ENCODE data around the gene PPHLN1. TPM values are rescaled to one million over a fixed set of nuclear protein-coding genes. Genes with fewer than 3 reads are reported as not detected.
"Not testable (repeated sequence)": the region's sequence is repeated elsewhere in the genome, so short reads cannot be mapped to it uniquely, and the experiment has no call there.

Gene PPHLN1
- total RNA-seq, 1 experiment from 2014 or later, result 66.2 TPM

DNA sequence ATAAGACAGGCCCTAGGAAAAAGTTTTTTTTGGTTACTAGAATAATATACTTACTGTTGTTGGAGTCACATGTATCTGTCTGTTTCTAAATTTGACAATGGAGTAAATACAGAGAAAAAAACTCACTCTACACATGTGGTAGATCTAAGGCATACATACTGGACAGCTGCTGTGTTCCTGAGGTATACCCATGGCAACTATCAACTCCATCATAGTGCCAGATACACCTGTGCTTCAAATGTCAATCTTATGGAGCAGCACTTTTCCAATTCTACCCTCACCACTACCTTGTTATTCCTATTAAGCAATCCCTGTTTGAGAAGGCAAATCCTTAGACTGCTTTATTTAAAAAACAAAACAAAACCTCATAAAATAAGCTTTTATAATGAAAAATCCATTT, 3.4 kb upstream of the PPHLN1 start:
- no peak for DNase-seq (ENCODE audit: low read depth)

- DNase-seq (ENCODE audit: low read depth), result no peak
Observed at GRCh38 chr12:42323856-42324255, 2.1 kb upstream of the PPHLN1 start.

- no peak for DNase-seq (ENCODE audit: low read depth)
Observed at GRCh38 chr12:42325326-42325652, 678 bp upstream of the PPHLN1 start.

GRCh38 chr12:42326541-42327226, 717 bp downstream of the PPHLN1 start:
- DNase-seq (ENCODE audit: low read depth), result peak; percentile 33

- no peak for DNase-seq (ENCODE audit: low read depth)
Observed at GRCh38 chr12:42327227-42327590, 1.2 kb downstream of the PPHLN1 start.

GRCh38 chr12:42330097-42330496, 4.1 kb downstream of the PPHLN1 start:
- not testable (repeated sequence) for DNase-seq (ENCODE audit: low read depth)

DNA sequence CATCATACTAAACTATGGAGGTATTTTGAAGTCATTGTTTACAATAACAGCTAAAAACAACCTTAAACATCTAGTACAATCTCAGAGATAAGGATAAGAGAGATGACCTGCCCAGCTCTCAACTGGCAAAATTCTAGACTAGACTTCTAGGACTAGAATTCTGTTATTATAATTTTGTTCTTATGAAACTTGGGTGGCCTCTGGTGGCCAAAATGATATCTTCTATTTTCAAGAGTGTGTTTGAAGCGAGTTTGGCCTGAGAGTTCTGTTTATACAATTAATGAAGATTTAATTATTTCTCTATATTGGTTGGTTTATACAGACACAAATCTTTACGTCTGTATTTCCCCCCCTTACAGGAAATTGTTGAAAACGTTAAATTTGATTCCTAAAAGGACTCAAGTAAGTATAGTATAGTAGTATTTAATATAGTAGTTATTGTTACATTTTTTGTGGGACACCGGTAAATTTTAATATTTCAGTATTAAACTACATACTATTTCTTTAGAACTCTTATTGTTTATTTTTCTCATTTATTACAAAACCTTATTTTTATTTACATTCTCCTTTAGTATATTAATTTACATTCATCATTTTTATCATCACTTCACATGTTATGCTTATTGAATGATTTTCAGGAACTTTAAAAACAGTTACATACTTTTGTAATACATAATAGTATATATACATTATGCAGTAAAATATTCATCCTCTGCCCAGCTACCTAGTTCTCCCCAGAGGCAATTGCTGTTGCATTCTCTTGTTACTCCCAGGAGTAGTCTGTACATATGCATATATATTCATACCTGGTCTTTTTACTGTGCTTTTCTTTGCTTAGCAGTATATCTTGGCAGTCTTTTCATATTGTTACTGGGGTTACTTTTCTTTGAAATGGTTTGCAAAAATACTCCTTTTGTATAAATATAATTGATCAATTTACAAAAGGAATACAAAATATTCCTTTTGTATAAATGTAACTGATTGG, 6.6 kb downstream of the PPHLN1 start:
- DNase-seq (ENCODE audit: low read depth), result peak; percentile 37

DNA sequence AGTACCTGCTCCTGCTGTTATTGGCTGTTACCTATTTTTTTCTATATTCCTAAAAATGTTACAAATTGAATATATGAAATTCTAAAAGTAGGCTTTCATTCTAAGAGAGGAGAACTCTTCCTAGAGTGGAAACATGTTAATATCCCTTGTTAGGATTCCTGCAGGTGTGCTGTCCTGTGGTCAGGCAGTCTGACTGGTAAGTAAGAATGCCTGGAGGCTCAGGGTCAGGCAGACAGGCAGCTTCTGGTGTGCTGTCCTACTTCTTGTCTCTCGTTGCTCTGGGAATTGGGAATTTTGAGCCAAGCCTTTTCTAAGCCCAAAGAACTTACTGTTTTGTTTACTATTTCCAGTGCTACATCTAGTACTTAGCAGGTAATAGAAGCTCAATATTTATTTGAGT, 10.3 kb downstream of the PPHLN1 start:
- DNase-seq (ENCODE audit: low read depth), result no peak

DNA sequence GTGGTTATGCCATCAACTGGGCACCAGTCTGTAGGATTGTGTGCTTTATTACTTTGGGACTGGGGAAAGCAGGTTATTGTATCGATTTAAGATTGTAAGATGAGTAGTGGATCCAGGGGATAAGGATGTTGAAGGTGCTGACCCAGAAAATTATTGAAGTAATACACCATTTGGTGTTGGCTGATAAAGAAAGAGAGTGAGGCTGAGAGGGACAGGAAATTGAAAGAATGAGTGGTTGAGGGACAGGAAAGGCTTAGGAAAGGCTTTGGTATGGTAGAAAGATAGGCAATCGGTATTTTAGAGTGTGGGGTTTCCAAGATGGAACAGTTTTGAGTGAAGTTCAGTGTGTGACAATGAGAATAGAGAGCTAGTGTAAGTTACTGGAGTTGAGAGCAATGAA, 12.3 kb downstream of the PPHLN1 start:
- no peak for DNase-seq (ENCODE audit: low read depth)

GRCh38 chr12:42342028-42342427, 16.1 kb downstream of the PPHLN1 start:
- no peak for DNase-seq (ENCODE audit: low read depth)

- DNase-seq (ENCODE audit: low read depth), result no peak
Observed at GRCh38 chr12:42343721-42344120, 17.8 kb downstream of the PPHLN1 start.

DNA sequence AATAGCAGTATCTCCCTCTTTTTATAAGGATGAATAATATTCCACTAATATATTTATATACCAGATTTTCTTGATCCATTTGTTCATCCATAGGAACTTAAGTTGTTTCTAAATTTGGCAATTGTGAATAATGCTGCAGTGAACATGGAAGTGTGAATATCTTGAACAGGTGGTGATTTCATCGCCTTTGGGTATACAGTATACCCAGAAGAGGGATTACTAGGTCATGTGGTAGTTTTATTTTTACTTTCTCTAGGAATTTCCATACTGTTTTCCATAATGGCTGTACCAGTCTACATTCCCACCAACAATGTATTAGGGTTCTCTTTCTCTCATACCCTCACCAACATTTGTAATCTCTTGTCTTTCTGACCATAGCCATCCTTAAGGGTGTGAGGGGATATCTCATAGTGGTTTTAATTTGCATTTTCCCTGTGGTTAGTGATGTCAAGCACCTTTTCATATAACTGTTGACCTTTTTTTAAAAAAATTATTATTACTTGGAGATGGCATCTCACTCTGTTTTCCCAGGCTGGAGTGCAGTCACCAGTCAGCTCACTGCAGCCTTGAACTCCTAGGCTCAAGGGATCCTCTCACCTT, 20.5 kb downstream of the PPHLN1 start:
- DNase-seq (ENCODE audit: low read depth), result no peak

GRCh38 chr12:42349119-42350020, 23.4 kb downstream of the PPHLN1 start:
- DNase-seq (ENCODE audit: low read depth), result not testable (repeated sequence)

DNA sequence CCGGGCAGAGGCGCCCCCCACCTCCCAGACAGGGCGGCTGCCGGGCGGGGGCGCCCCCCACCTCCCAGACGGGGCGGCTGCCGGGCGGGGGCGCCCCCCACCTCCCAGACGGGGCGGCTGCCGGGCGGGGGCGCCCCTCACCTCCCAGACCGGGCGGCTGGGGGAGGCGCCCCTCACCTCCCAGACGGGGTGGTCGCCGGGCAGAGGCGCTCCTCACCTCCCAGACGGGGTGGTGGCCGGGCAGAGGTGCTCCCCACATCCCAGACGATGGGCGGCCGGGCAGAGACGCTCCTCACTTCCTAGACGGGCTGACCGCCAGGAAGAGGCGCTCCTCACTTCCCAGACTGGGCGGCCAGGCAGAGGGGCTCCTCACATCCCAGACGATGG, 24.0 kb downstream of the PPHLN1 start:
- DNase-seq (ENCODE audit: low read depth), result not testable (repeated sequence)

DNA sequence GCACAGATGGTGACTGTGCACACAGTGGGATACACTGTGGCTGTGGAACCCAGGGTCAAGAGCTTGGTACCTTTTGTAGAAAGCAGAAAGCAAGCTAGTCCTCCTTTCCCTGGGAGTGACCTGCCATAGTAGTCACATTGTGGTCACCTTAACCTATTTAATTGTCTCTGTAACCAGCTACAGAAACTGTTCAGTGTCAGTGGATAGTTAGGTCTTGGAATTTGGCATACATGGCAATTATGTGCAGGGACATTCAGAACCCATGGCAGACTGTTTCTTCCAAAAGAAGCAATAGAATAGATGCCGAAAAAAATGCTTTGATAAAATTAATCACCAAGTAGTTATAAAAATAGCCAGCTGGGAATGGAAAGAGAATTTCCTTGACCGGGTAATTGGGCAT, 30.4 kb downstream of the PPHLN1 start:
- DNase-seq (ENCODE audit: low read depth), result no peak

- DNase-seq (ENCODE audit: low read depth), result peak; percentile 5
Observed at GRCh38 chr12:42360747-42361403, 34.9 kb downstream of the PPHLN1 start.

DNA sequence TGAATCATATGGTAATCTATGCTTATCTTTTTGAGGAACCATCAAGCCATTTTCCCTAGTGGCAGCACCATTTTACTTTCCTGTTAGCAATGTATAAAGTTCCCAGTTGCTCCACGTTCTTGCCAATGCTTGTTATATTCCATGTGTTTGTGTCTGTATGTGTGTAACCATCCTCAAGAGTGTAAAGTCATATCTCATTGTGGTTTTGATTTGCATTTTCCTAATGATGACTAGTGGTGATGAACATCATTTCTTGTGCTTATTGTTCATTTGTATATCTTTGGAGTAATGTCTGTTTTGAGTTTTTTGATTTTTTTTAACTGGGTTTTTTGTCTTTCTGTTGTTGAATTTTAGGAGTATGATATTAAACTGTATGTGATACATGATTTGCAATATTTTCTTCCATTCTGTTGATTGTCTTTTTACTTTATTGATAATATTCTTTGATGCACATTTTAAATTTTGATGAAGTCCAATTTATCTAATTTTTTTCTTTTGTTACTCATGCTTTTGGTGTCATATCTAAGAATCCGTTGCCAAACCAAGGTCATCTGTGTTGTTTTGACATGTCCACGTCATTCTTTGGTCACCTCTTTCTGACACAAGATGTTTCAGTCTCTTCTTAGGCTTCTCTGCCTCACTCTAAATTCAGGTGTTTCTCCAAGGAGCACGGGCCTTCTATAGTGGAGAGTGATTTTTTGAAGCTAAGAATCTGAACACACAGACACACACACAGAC, 36.1 kb downstream of the PPHLN1 start:
- DNase-seq (ENCODE audit: low read depth), result no peak

DNA sequence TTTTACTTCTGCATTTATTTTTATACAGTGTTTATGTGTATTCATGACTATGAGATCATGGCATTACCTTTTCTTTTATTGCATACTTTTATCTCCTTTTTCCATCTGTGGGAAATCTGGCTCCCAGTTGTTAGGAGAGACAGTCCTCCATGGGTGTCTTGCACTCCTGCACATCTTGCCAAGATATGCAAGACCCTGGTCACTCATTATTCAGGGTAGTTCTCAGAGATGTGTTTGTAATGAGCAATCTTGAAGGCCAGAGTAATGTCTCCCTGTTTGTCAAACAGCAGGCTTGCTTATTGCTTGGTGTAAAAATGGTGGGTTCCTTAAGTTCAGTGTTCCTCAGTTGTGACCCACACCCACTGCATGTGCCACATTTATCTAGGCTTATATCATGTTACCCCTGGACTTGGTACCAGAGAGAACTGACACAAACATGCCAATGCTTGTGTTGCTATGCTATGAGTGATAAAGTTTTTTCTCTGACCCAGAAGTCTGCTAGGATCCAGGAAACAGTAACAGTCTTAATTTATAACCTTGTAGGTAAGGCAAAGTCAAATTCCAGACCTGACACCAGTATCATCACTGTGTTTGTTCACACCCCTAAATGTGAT, 36.8 kb downstream of the PPHLN1 start:
- DNase-seq (ENCODE audit: low read depth), result no peak

GRCh38 chr12:42364692-42365091, 38.7 kb downstream of the PPHLN1 start:
- DNase-seq (ENCODE audit: low read depth), result no peak

DNA sequence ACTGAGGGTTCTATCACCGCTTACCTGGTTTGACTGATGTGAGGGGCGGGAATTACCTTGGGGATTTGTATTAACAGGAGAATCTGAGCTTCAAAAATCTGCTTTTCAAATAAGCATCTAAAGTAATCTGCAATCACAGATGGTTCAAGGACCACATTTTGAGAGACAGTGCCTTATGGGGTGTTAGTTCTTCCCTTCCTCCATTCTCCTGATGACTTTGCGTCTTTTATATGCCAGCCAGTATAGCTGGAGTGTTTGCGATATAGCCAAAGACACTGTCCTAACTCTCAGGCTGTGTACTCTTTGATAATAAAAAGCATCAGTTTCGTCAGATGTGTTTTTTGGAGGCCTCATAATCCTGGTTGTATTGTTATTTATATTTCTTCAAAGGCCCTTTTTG, 39.5 kb downstream of the PPHLN1 start:
- no peak for DNase-seq (ENCODE audit: low read depth)

Data from HT1080 (cell line).